HG02642 (cell line): ENCODE results near the gene IPMK.
"Not testable (repeated sequence)": the region's sequence is repeated elsewhere in the genome, so short reads cannot be mapped to it uniquely, and the experiment has no call there.

Experiments used
- ATAC-seq: cut with Tn5 transposase; IDR thresholded peaks from one replicate; pipeline ENCODE4 v1.9.1; 2021; ENCODE audit warnings: mild to moderate bottlenecking; ENCODE audit not compliant: unreplicated experiment, poor library complexity

IPMK gene

DNA sequence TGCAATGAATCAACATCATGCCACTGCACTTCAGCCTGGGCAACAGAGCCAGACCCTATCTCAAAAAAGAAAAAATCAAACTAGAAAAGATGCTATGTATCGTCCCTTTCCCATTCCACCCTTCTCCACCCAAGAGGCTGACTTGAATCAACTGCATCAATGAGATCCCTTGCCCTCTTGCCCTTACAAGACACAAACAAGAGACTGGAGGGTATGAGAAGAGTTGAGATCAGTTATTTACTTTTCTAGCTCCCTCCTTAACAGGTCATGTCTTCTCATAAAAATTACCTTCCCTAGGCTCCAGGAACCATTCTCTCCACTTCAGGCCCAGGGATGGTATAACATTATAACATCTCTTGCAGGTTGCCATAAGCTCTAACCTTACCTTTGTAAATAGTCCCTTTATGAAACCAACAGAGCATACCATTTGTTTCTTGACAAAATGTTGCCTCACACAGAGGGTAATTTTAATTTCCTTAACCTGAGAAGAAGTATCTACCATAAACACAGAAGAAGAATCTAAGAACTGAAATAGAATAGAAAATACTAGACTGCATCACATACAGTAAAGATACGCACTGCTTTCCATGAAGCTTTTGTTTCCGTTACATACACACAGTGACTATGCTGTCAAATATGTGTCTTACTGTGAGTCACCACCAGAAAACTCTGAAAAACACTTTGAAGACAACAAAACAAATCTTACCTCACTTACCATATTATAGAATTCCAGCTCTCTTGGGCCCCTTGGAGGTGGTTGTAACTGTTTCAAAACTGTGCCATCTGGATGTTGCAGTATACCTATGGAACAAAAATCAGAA is 30.5 kb downstream of the IPMK start:
- no peak for ATAC-seq

DNA sequence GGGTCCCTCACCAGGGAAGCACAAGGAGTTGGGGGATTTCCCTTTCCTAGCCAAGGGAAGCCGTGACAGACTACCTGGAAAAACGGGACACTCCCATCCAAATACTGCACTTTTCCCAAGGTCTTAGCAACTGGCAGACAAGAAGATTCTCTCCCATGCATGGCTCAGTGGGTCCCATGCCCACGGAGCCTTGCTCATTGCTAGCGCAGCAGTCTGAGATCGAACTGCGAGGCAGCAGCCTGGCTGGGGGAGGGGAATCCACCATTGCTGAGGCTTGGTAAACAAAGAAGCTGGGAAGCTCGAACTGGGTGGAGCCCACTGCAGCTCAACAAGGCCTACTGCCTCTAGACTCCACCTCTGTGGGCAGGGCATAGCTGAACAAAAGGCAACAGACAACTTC is 37.8 kb downstream of the IPMK start:
- ATAC-seq, result not testable (repeated sequence)

DNA sequence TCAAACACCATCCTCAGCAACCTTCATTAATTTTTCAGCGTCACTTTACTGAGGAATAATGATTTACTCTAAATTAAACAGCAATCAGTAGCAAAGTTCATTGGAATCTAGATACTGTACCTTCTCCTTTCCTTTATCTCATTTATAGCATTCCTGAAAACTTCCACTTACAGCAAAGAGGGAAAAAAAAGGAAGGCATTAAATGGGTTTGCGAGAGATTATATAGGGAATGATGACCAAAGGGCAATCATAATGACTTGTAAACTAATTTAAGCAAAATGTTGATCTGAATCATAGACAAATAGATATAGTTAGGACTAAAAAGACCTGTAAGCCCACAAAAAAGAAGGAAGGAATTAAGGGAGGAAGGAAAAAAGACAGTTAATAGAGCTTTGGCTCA is 42.0 kb downstream of the IPMK start:
- no peak for ATAC-seq

DNA sequence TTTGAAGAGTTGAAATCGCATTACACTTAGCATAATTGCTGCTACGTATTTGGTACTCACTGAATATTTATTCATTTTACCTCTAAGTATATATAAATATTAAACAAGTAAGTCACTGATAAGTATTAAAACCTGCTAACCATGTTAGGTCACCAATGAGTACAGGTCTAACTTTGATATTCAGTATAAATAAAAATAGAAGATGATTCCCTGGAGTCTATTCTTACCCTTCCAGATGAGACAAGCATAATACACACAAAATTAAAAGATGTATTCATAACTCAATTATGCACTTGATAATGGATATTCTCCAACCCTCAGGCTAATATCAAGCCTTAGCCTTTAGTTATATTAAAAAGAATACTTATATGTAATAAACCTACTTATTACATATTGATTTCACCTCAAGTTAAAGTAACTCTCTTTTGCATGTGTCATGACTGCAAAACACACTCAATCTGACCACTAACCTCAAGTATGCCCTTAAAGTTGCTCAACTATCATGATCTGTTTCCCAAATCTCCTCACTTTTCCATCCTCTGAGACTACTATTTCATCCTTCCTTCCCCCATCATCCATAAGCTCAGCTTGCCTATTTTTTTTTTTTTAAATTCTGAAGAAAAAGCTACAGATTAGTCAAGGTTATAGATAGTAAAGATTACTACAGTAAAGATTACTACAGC is 46.8 kb downstream of the IPMK start:
- ATAC-seq, result no peak

DNA sequence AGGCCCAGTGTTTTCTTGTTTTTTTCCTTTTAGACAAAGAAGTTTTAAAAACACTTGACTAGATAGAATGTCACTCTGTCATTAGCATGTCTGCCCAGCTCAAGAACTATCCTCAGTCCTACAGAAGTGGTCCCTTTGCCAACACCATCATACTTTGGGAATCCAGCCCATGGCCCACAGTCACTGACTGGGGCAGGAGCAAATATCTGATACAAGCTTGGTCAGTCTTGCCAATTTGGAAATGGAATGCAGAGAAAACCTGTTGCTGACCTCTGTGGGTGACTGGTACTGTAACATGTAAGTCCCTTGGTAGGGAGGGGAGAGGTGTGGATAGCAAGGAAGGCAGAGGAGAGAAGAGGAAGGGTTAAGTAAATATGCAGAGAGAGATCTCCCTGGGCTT is 47.8 kb downstream of the IPMK start:
- ATAC-seq, result no peak

DNA sequence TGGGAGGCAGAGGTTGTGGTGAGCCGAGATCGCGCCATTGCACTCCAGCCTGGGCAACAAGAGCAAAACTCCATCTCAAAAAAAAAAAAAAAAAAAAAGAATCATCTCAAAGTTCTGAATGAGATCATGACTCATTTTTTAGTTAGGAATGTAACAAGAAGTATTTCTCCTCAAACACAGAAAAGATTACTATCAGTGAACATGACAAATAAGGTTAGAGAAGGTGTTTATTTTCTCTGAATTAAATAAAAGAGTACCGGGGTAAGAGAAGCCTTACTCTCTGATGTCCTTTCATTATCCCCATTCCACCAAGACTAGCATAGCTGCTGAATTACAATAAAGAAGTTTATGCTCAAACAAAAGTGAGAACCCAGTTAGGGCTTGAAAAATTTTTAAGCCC is 50.1 kb downstream of the IPMK start:
- ATAC-seq, result no peak

DNA sequence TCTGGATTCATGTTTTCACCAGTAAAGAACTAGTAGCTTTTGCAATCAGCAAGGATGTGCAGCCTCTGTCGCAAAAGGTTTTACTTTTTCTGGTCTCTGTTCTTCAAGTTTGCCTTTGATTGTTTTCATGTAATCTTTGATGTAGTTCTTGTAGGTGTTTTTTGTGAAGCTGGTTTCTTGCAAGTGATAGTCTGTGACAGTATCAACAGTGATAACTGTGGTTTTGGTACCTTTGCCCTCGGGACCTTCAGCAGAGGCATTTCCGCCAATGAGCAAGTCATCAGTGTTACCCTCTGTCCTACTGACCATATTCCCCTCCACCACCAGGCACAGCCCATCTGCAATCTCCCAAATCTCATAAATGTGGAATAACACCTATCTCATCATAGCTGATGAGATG is 55.1 kb downstream of the IPMK start:
- no peak for ATAC-seq

DNA sequence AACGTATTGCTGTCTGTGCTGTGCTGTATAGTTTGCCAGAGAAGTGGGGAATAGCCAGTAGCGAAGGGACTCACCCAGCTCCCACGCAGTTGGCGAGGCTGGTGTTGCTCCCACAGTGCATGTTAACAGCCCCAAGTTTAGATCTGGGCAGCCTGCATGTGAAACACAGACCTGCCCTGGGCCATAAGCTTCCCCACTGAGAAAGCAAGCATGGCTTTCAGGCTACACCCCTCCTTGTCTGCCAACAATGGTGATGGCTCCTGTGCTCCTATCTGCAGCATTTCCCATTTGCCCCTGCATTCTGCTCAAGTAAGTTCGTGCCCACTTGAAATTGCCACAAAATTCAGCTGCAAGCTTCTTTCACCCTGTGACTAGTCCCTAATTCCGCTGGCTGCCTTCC is 57.5 kb downstream of the IPMK start:
- no peak for ATAC-seq

DNA sequence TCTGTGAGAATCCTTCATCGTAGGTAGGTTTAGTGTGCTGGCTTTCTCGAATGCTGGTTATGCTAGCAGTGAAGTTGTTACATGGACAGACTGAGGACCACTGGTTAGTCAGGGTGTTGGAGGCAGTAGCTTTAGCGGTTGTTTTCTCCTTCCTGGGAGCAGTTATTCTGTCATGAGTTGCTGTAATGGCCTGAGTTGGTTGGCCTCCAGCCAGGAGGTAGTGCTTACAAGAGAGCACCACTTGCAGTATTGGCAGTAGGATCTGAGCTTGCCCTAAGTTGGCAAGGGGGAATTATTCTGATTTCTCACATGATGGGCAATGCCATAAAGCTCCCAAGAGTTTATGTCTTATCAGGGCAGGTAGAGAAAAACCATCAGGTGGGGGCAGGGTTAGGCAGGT is 58.0 kb downstream of the IPMK start:
- ATAC-seq, result no peak

DNA sequence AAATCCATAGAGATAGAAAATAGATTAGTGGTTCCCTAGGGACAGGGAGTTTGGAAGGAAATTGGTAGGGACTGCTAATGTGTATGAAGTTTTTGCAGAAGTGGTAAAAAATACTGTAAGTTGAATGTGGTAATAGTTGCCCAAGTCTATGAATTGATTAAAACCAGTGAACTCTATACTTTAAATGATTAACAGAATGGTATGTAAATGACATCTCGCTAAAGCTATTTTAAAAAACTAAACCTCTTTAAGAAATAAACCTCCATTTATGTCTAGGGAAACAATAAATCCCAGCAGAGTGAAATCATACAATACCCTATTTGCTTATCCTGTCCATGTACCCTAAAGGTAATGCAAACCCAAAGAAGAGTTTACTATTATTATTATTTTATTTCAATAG is 61.4 kb downstream of the IPMK start:
- ATAC-seq, result no peak

DNA sequence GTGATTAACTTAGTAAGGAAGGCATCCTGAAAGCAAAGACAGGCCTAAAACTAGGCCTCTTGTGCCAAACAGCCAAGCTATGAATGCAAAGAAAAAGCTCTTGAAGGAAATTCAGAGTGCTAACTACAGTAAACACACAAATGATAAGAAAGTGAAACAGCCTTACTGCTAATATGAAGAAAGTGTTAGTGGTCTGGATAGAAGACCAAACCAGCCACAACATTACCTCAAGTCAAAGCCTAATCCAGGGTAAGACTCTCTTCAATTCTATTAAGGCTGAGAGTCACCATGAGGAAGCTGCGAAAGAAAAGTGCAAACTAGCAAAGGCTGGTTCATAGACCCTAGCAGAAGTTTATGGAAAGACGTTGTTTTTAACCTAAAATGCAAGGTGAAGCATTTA is 66.0 kb downstream of the IPMK start:
- ATAC-seq, result no peak

DNA sequence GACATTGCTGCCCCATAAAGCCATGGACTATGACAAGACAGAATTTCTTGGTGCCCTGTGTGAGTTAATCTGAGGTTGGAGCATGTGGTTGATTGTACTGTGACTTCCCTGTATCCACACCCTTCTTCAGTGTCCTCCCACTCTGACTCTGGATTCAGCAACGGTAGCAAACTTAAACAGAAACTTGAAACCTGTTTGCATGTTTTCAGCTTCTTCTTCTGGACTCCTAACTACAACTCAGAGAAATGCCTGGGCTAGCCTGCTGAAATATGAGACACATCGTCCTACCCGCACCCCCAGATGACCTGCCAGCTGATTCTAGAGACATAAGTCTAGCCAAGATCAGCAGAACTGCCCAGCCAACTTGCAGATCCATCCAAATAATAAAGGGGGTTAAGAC is 78.4 kb downstream of the IPMK start:
- ATAC-seq, result no peak

DNA sequence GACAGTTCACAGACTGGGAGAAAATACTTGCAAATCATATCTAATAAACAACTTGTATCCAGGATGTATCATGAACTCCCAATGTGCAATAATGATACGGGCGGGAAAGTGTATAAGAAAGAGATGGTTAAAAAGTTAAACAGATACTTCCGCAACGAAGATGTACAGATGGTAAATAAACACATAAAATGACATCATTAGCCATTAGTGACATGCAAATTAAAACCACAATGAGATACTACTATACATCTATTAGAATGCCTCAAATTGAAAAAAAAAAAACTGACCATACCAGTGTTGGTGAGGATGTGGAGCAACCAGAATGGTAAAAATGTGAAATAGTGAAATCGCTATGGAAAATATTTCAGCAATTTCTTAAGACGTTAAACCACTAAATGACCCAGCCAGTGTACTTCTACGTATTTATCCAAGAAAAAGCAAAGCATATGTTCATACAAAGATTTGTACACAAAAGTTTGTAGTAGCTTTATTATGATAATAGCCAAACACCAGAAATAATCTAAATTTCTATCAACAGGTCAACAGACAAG is 83.5 kb downstream of the IPMK start:
- ATAC-seq, result no peak

DNA sequence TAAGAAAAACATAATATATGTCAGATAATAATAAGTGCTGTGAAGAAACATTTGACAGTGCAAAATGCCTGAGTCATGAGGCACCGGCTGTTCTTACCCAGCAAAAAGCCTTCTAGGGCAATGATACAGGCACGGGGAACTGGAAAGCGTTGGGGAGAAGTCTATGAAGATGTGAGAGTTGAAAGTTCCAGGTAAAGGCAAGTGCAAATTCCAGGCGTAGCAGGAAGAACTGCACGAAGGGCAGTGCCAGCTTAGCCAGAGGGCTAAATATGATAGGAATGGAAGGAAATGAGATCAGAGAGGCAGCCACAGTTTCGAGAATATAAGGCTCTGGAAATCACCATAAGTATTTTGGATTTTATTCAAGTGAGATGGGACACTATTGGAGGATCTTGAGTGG is 87.0 kb downstream of the IPMK start:
- ATAC-seq, result no peak

DNA sequence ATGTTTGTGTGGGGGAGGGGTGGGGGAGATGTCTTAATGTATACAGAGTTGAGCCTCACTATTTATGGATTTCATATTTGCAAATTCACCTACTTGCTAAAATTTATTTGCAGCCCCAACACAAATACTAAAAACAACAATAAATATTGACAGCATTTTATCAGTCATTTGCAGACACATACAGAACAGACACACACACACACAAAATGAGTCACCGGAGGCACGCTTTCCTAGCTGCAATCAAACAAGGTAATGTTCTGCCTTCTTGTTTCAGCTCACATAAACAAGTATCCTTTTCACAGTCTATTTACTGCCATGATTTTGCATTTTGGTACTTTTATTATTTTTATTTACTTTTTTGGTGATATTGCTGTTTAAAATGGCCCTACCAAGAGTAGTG is 88.5 kb downstream of the IPMK start:
- ATAC-seq, result no peak

DNA sequence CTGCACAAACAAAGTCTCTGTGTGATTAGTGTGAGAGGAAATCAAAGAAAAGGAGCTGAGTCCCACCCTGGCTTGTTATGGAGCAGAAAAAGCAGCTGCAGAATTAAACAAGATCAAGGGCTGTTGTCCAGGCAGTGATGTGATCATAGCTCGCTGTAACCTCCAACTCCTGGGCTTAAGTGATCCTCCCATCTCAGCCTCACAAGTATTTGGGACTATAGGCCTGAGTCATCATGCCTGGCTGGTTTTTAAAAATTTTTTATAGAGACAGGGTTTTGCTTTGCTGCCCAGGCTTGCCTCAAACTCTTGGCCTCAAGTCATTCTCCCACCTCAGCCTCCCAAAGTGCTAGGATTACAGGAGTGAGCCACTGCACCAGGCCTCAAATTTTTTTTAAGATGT is 88.9 kb downstream of the IPMK start:
- ATAC-seq, result no peak

DNA sequence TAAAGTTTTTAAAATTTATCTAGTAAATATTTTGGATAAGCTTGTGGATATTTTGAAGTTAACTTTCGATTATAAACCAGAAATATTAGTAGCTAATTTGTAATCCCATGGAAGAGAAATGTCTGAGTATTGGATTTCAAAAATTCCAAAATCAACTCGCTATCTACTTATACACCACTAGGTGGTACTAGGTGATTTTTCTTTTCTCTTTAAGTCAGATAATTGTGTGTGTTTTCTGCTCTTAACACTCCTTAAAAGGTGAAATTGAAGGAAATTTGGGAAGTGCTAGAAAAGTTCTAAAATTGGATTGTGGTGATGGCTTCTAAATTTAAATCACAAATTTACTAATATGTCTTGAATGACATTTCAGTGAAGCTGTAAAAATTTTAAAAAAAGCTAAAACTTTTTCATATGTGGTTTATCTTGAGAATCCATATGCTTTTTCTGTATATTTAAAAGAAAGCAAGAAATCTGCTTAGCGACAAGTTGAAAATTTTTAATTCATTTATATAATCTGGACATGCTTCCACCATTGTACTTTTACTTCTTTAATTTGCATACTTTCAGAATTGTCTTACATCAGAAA is 90.2 kb downstream of the IPMK start:
- ATAC-seq, result no peak

DNA sequence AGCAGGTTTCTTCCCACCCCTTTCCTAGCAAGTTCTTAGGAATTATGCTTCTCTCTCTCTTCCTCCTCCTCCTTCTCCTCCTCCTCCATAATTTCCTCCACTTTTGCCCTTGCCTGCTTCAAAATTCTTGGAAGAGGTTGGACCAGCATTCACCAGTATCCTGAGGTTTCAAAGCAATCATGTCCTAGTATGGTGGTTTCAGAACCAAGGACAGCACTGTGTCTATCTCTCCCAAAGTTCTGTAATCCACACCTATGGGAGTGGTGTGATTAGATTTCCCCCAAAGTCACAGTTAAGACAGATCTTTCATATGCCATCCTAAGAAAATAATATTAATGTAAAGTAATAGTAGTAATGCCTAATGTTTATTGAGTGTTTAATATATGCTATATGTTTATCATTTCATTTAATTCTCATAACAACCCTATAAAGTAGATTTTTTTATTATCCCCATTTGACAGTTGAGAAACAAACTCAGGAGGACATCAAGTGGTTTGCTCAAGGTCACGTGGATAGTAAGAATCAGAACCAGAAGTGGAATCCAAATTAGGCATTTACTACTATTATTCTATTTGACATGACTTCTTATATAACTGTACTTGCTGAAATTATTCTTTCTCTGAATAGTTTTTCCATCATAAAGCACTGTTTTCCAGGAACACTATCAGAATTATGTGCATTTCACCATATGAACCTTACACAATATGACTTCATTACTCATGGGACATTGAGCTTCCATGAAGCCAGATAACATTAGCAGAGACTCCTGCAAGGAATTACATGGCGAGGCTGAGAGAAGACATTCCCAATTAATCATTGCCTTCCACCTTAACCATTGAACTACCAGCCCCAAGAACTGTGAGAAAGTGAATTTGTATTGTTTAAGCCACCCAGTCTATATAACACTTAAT is 91.4 kb downstream of the IPMK start:
- no peak for ATAC-seq

DNA sequence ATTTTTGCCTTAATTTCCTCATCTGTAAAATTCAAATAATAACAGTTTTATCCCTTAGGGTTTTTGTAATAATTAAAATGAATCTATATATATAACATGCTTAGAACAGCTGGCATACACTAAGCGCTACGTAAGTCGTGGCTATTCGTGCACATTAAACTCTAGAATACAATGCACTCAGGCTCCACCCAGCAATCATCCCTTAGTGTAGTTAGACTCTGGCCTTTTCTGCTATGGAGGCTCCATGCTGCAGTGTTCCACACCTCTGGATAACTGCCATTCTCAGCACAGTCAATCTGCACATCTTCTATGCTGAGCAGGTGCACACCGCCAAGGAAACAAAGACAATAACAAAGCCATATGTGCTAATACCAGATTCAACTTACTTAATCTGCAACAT is 92.9 kb downstream of the IPMK start:
- ATAC-seq, result no peak

DNA sequence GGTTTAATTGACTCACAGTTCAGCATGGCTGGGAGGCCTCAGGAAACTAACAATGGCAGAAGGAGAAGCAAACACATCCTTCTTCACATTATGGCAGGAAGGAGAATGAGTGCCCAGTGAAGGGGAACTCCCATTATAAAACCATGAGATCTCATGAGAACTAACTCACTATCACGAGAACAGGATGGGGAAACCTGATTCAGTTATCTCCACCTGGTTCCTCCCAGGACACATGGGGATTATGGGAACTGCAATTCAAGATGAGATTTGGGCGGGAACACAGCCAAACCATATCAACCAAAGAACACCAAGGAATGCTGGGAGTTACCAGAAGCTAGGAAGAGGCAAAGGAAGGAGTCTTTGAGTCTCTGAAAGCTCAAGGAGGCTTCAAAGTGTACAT is 94.3 kb downstream of the IPMK start:
- ATAC-seq, result no peak
